CD14-positive monocyte (primary cell): Measurements from ENCODE around the gene RCVRN. TPM values are rescaled to one million over a fixed set of nuclear protein-coding genes. Genes with fewer than 3 reads are reported as not detected.

Experiments
- DNase-seq, 3 donors: peaks; one replicate each; pipeline ENCODE4 v3.0.0-alpha.2; 2011 to 2022
- H2AFZ ChIP-seq: 2 replicates; pipeline ENCODE4 v1.6.0; 2012; ENCODE audit warnings: mild to moderate bottlenecking, low read depth, low read length, inconsistent platforms; ENCODE audit not compliant: insufficient read depth, poor library complexity, severe bottlenecking
- H3K27ac ChIP-seq, 2 donors: 1 replicate in 1 of 2; 2 replicates in 1 of 2; pipeline ENCODE4 v1.5.1; 2012 to 2013; ENCODE audit warnings: low read length in 2 of 2, control low read depth in 1 of 2, inconsistent platforms in 1 of 2, low read depth in 1 of 2, mild to moderate bottlenecking in 1 of 2
- H3K27me3 ChIP-seq, 2 donors: one replicate each; pipeline versions ENCODE4 v1.6.0 to v1.6.1; 2011 to 2013; ENCODE audit warnings: low read length in 2 of 2; ENCODE audit not compliant: control insufficient read depth in 2 of 2, insufficient read depth in 2 of 2
- H3K36me3 ChIP-seq, 2 donors: replicated peaks in 1 of 2; 1 replicate in 1 of 2; 2 replicates in 1 of 2; pipeline versions ENCODE4 v1.5.1 to v1.6.1; 2012 to 2013; ENCODE audit warnings: low read length in 2 of 2, control low read depth in 1 of 2, inconsistent platforms in 1 of 2, mild to moderate bottlenecking in 1 of 2; ENCODE audit not compliant: insufficient read depth in 2 of 2, control insufficient read depth in 1 of 2
- H3K4me1 ChIP-seq, 2 donors: 1 replicate in 1 of 2; 2 replicates in 1 of 2; pipeline versions ENCODE4 v1.5.1 to v1.6.1; 2012 to 2013; ENCODE audit warnings: low read length in 2 of 2, control low read depth in 1 of 2, inconsistent platforms in 1 of 2, mild to moderate bottlenecking in 1 of 2, moderate library complexity in 1 of 2; ENCODE audit not compliant: insufficient read depth in 2 of 2, control insufficient read depth in 1 of 2
- H3K4me2 ChIP-seq: replicated peaks from 2 replicates; pipeline ENCODE3; 2012; ENCODE audit warnings: low read length, moderate library complexity, mild to moderate bottlenecking; ENCODE audit not compliant: poor library complexity, severe bottlenecking; ENCODE audit errors: extremely low read depth
- H3K4me3 ChIP-seq, 3 experiments: fragments of 200-600 bp in 1 of 3; sonication (generic) in 1 of 3; replicated peaks in 1 of 3; 1 replicate in 2 of 3; 2 replicates in 1 of 3; pipeline ENCODE4 v1.5.1; 2011 to 2013; ENCODE audit warnings: low read length in 3 of 3, mild to moderate bottlenecking in 3 of 3, control low read depth in 2 of 3, low read depth in 2 of 3, inconsistent platforms in 1 of 3, moderate library complexity in 1 of 3
- H3K79me2 ChIP-seq: 2 replicates; pipeline ENCODE4 v1.6.0; 2012; ENCODE audit warnings: mild to moderate bottlenecking, control low read depth, inconsistent platforms, low read length, moderate library complexity; ENCODE audit not compliant: insufficient read depth
- H3K9ac ChIP-seq: 2 replicates; pipeline ENCODE4 v1.6.0; 2017; ENCODE audit warnings: low read length, mild to moderate bottlenecking; ENCODE audit not compliant: insufficient read depth, poor library complexity, severe bottlenecking
- H3K9me3 ChIP-seq, 2 donors: replicated peaks in 1 of 2; 1 replicate in 1 of 2; 2 replicates in 1 of 2; pipeline versions ENCODE4 v1.5.1 to v1.6.1; 2012 to 2013; ENCODE audit warnings: low read length in 2 of 2, control low read depth in 1 of 2; ENCODE audit not compliant: control insufficient read depth in 1 of 2, insufficient read depth in 1 of 2
- H4K20me1 ChIP-seq: 2 replicates; pipeline ENCODE4 v1.6.0; 2012; ENCODE audit warnings: mild to moderate bottlenecking, low read length, control low read depth, moderate library complexity; ENCODE audit not compliant: insufficient read depth
- H3K27ac Mint-ChIP-seq, 7 donors: one replicate each; pipeline ENCODE4 v1.8.0; 2020; ENCODE audit warnings: mild to moderate bottlenecking in 7 of 7, mixed read lengths in 7 of 7, moderate library complexity in 6 of 7, inconsistent platforms in 2 of 7
- H3K27me3 Mint-ChIP-seq, 3 donors: one replicate each; pipeline ENCODE4 v1.8.0; 2021 to 2022; ENCODE audit warnings: low read depth in 3 of 3, mild to moderate bottlenecking in 3 of 3, mixed read lengths in 3 of 3, moderate library complexity in 3 of 3, inconsistent platforms in 1 of 3
- H3K36me3 Mint-ChIP-seq, 2 donors: one replicate each; pipeline ENCODE4 v1.8.0; 2020; ENCODE audit warnings: mixed read lengths in 2 of 2, inconsistent platforms in 1 of 2, mild to moderate bottlenecking in 1 of 2
- H3K4me1 Mint-ChIP-seq: one replicate; pipeline ENCODE4 v1.8.0; 2020; ENCODE audit warnings: mild to moderate bottlenecking, mixed read lengths
- H3K4me3 Mint-ChIP-seq, 2 donors: one replicate each; pipeline ENCODE4 v1.8.0; 2020; ENCODE audit warnings: mild to moderate bottlenecking in 2 of 2, mixed read lengths in 2 of 2, moderate library complexity in 1 of 2
- H3K9me3 Mint-ChIP-seq, 7 donors: one replicate each; pipeline ENCODE4 v1.8.0; 2020 to 2022; ENCODE audit warnings: mixed read lengths in 7 of 7, mild to moderate bottlenecking in 6 of 7, moderate library complexity in 6 of 7, inconsistent platforms in 2 of 7
- CTCF ChIP-seq: fragments of 200-600 bp; IDR thresholded peaks from one replicate; pipeline ENCODE4 v1.8.0; 2022; ENCODE audit warnings: antibody characterized with exemption, mild to moderate bottlenecking
- WGBS: methylation state at CpG from one replicate; pipeline ENCODE4 v1.1.5; 2013; ENCODE audit warnings: missing lambda C conversion rate; ENCODE audit not compliant: insufficient coverage; 5-methylcytosine and 5-hydroxymethylcytosine counted together
- intact Hi-C, 2 donors: fragments of 100-400 bp; cut with micrococcal nuclease; formaldehyde crosslinking; loops; one replicate each; pipeline versions ENCODE4 v1.15.0 to v1.15.1; 2023
- polyA plus RNA-seq, 3 donors: library from polyadenylated mRNA; depleted of rRNA in 1 of 3; unstranded in 2 of 3; stranded (reverse) in 1 of 3; fragments of 300-500 nt in 2 of 3; fragments of >200 nt in 1 of 3; fragmentation: Illumina TruSeq in 2 of 3; gene quantifications; 1 replicate in 2 of 3; 2 replicates in 1 of 3; pipeline ENCODE4 v1.2.3, GENCODE V29; 2012 to 2021

RCVRN gene
- polyA plus RNA-seq, 3 donors = 2.5 TPM; not detected in 2

GRCh38 chr17:9934331-9934730 is 29.3 kb upstream of the RCVRN start:
- no peak overlapping the region for H3K27ac ChIP-seq
- peaks cover 4 to 14% (median 9%) of the 10 kb centered on the region in 7 donors for H3K9me3 Mint-ChIP-seq
- WGBS = 96% methylated on average over 4 of the region's 7 CpGs
- H3K27ac Mint-ChIP-seq = no peak overlapping the region
- peaks cover 70% of the 10 kb centered on the region for H4K20me1 ChIP-seq
- no peak overlapping the region for H3K4me3 Mint-ChIP-seq
- H3K36me3 Mint-ChIP-seq = peaks cover 79 to 96% of the 10 kb centered on the region in 2 donors
- H2AFZ ChIP-seq = no peak overlapping the region
- no peaks in the 10 kb centered on the region for H3K79me2 ChIP-seq
- peaks cover 7 to 9% of the 10 kb centered on the region in 2 donors for H3K9me3 ChIP-seq
- TF ChIP-seq CTCF = no peak
- DNase-seq = no peak
- no peaks in the 10 kb centered on the region for H3K4me1 ChIP-seq
- H3K36me3 ChIP-seq = peaks cover 92 to 99% of the 10 kb centered on the region in 2 donors
- no peaks in the 10 kb centered on the region for H3K27me3 ChIP-seq
- no peaks in the 10 kb centered on the region for H3K27me3 Mint-ChIP-seq
- no peak overlapping the region for H3K9ac ChIP-seq
- H3K4me1 Mint-ChIP-seq = no peaks in the 10 kb centered on the region
- intact Hi-C loops = no loop called here
- no peak overlapping the region for H3K4me2 ChIP-seq
- no peak overlapping the region for H3K4me3 ChIP-seq

GRCh38 chr17:9932491-9932890 is 27.4 kb upstream of the RCVRN start:
- H3K4me1 Mint-ChIP-seq = no peaks in the 10 kb centered on the region
- H3K4me2 ChIP-seq = no peak overlapping the region
- 100% methylated on average over 2 of the region's 2 CpGs for WGBS
- intact Hi-C loops = no loop called here
- no peaks in the 10 kb centered on the region for H3K9me3 ChIP-seq
- no peak overlapping the region for H2AFZ ChIP-seq
- H3K4me1 ChIP-seq = no peaks in the 10 kb centered on the region
- H3K4me3 Mint-ChIP-seq = no peak overlapping the region
- peaks cover 82 to 95% of the 10 kb centered on the region in 2 donors for H3K36me3 ChIP-seq
- no peak overlapping the region for H3K27ac ChIP-seq
- H4K20me1 ChIP-seq = peaks cover 64% of the 10 kb centered on the region
- no peak overlapping the region for H3K9ac ChIP-seq
- no peak for DNase-seq
- peaks cover 0 to 2% (median 0%) of the 10 kb centered on the region in 7 donors for H3K9me3 Mint-ChIP-seq
- no peak for TF ChIP-seq CTCF
- H3K36me3 Mint-ChIP-seq = peaks cover 74 to 92% of the 10 kb centered on the region in 2 donors
- no peaks in the 10 kb centered on the region for H3K79me2 ChIP-seq
- H3K27me3 ChIP-seq = no peaks in the 10 kb centered on the region
- H3K27ac Mint-ChIP-seq = peak overlapping the region in 1 of 7 donors; percentile 24
- no peaks in the 10 kb centered on the region for H3K27me3 Mint-ChIP-seq
- H3K4me3 ChIP-seq = no peak overlapping the region
